ENCODE data around the gene DCC.

GRCh38 chr18:52395146-52395852, 55.3 kb downstream of the DCC start:
- TF ChIP-seq POLR2A (IDR thresholded peaks at IDR 0.05) = no peak
- TF ChIP-seq CTCF (IDR thresholded peaks at IDR 0.05) = no peak

All from thyroid gland (tissue), 4 donors.